ENCODE measurements around the gene SAMD4A. TPM values are rescaled to one million over a fixed set of nuclear protein-coding genes. Genes with fewer than 3 reads are reported as not detected.

Gene SAMD4A
- total and polyA plus RNA-seq, 2 donors (not counting 1 experiment from before 2014, with no cell fraction given), result 9.3 to 39.8 TPM

GRCh38 chr14:54784657-54785056, 217.7 kb downstream of the SAMD4A start:
- no peaks in the 10 kb centered on the region for H3K9me3 ChIP-seq (ENCODE audit: control insufficient read depth, insufficient read depth, low read depth, low read length)
- no peak overlapping the region for H2AFZ ChIP-seq (ENCODE audit: low read length)
- no peak overlapping the region for H3K27ac ChIP-seq (ENCODE audit: insufficient read depth, low read length)
- H4K20me1 ChIP-seq (ENCODE audit: control insufficient read depth, extremely low read depth, insufficient read depth, low read length), result no peaks in the 10 kb centered on the region
- H3K4me2 ChIP-seq (ENCODE audit: extremely low read depth, insufficient read depth, low read length), result no peak overlapping the region
- H3K36me3 ChIP-seq (ENCODE audit: control insufficient read depth, insufficient read depth, low read length), result peaks cover 33% of the 10 kb centered on the region
- H3K79me2 ChIP-seq (ENCODE audit: control insufficient read depth, insufficient read depth, low read length), result no peaks in the 10 kb centered on the region
- H3K9ac ChIP-seq (ENCODE audit: insufficient read depth, low read length), result no peak overlapping the region
- no peaks in the 10 kb centered on the region for H3K4me1 ChIP-seq (ENCODE audit: control insufficient read depth, extremely low read depth, insufficient read depth, low read length)
- TF ChIP-seq EZH2 (IDR thresholded peaks at IDR 0.05; ENCODE audit: low read length, missing control alignments), result no peak
- TF ChIP-seq CTCF (conservative IDR thresholded peaks at IDR 0.05 in 1 of 2, IDR thresholded peaks at IDR 0.05 in 1 of 2; ENCODE audit: low read depth in 1 of 2, low read length in 2 of 2), result no peak
- DNase-seq (ENCODE audit: low read depth in 2 of 2), result no peak
- H3K27me3 ChIP-seq (ENCODE audit: control insufficient read depth, insufficient read depth, low read length), result no peaks in the 10 kb centered on the region
- no peak overlapping the region for H3K4me3 ChIP-seq (replicated peaks in 1 of 4; ENCODE audit: control extremely low read depth in 1 of 4, insufficient read depth in 1 of 4, low read depth in 3 of 4, low read length in 4 of 4)

- TF ChIP-seq EZH2 (IDR thresholded peaks at IDR 0.05; ENCODE audit: low read length, missing control alignments) (no peak), CTCF (conservative IDR thresholded peaks at IDR 0.05 in 1 of 2, IDR thresholded peaks at IDR 0.05 in 1 of 2; ENCODE audit: low read depth in 1 of 2, low read length in 2 of 2) (no peak)
- no peak overlapping the region for H3K27ac ChIP-seq (ENCODE audit: insufficient read depth, low read length)
- no peak overlapping the region for H3K4me2 ChIP-seq (ENCODE audit: extremely low read depth, insufficient read depth, low read length)
- no peak overlapping the region for H3K9ac ChIP-seq (ENCODE audit: insufficient read depth, low read length)
- H3K4me3 ChIP-seq (replicated peaks in 1 of 4; ENCODE audit: control extremely low read depth in 1 of 4, insufficient read depth in 1 of 4, low read depth in 3 of 4, low read length in 4 of 4), result no peak overlapping the region
- H3K79me2 ChIP-seq (ENCODE audit: control insufficient read depth, insufficient read depth, low read length), result no peaks in the 10 kb centered on the region
- H3K9me3 ChIP-seq (ENCODE audit: control insufficient read depth, insufficient read depth, low read depth, low read length), result no peaks in the 10 kb centered on the region
- DNase-seq (ENCODE audit: low read depth in 2 of 2), result no peak
- peaks cover 39% of the 10 kb centered on the region for H3K36me3 ChIP-seq (ENCODE audit: control insufficient read depth, insufficient read depth, low read length)
- H4K20me1 ChIP-seq (ENCODE audit: control insufficient read depth, extremely low read depth, insufficient read depth, low read length), result no peaks in the 10 kb centered on the region
- no peaks in the 10 kb centered on the region for H3K27me3 ChIP-seq (ENCODE audit: control insufficient read depth, insufficient read depth, low read length)
- no peaks in the 10 kb centered on the region for H3K4me1 ChIP-seq (ENCODE audit: control insufficient read depth, extremely low read depth, insufficient read depth, low read length)
- H2AFZ ChIP-seq (ENCODE audit: low read length), result no peak overlapping the region
Measured at GRCh38 chr14:54785136-54785777, 218.3 kb downstream of the SAMD4A start.

- DNase-seq (ENCODE audit: low read depth in 2 of 2), result no peak
- Histone ChIP-seq H3K9ac (ENCODE audit: insufficient read depth, low read length) (no peak overlapping the region), H3K27ac (ENCODE audit: insufficient read depth, low read length) (no peak overlapping the region), H3K36me3 (ENCODE audit: control insufficient read depth, insufficient read depth, low read length) (peaks cover 41% of the 10 kb centered on the region), H3K79me2 (ENCODE audit: control insufficient read depth, insufficient read depth, low read length) (no peaks in the 10 kb centered on the region), H4K20me1 (ENCODE audit: control insufficient read depth, extremely low read depth, insufficient read depth, low read length) (no peaks in the 10 kb centered on the region), H3K9me3 (ENCODE audit: control insufficient read depth, insufficient read depth, low read depth, low read length) (no peaks in the 10 kb centered on the region), H3K4me3 (replicated peaks in 1 of 4; ENCODE audit: control extremely low read depth in 1 of 4, insufficient read depth in 1 of 4, low read depth in 3 of 4, low read length in 4 of 4) (no peak overlapping the region), H2AFZ (ENCODE audit: low read length) (no peak overlapping the region), H3K27me3 (ENCODE audit: control insufficient read depth, insufficient read depth, low read length) (no peaks in the 10 kb centered on the region), H3K4me1 (ENCODE audit: control insufficient read depth, extremely low read depth, insufficient read depth, low read length) (no peaks in the 10 kb centered on the region), H3K4me2 (ENCODE audit: extremely low read depth, insufficient read depth, low read length) (no peak overlapping the region)
- TF ChIP-seq CTCF (conservative IDR thresholded peaks at IDR 0.05 in 1 of 2, IDR thresholded peaks at IDR 0.05 in 1 of 2; ENCODE audit: low read depth in 1 of 2, low read length in 2 of 2) (no peak), EZH2 (IDR thresholded peaks at IDR 0.05; ENCODE audit: low read length, missing control alignments) (no peak)
Measured at GRCh38 chr14:54785778-54786770, 219.1 kb downstream of the SAMD4A start.

Data from fibroblast of lung (primary cell).